PFSK-1 (cell line): Measurements from ENCODE around the gene SHANK2.

Experiments used
- FOXP2 ChIP-seq: optimal IDR thresholded peaks from 2 replicates; pipeline ENCODE3; 2011; ENCODE audit warnings: borderline replicate concordance, control low read depth, inconsistent platforms; ENCODE audit not compliant: insufficient read depth; ENCODE audit errors: extremely low read length, extremely low read depth
- TAF1 ChIP-seq: IDR thresholded peaks from 2 replicates; pipeline ENCODE4 v1.6.1; 2012; ENCODE audit warnings: low read length, control low read depth, borderline replicate concordance; ENCODE audit not compliant: insufficient read depth

GRCh38 chr11:71249301-71249700, 3.1 kb downstream of the SHANK2 start:
- no peak for TF ChIP-seq TAF1
- no peak for TF ChIP-seq FOXP2
